ENCODE measurements around the gene LMBR1. TPM values are rescaled to one million over a fixed set of nuclear protein-coding genes. Genes with fewer than 3 reads are reported as not detected.

The LMBR1 gene
- polyA plus RNA-seq, 3 donors from 2014 or later = 20.2 to 34.3 (median 23.3) TPM

DNA sequence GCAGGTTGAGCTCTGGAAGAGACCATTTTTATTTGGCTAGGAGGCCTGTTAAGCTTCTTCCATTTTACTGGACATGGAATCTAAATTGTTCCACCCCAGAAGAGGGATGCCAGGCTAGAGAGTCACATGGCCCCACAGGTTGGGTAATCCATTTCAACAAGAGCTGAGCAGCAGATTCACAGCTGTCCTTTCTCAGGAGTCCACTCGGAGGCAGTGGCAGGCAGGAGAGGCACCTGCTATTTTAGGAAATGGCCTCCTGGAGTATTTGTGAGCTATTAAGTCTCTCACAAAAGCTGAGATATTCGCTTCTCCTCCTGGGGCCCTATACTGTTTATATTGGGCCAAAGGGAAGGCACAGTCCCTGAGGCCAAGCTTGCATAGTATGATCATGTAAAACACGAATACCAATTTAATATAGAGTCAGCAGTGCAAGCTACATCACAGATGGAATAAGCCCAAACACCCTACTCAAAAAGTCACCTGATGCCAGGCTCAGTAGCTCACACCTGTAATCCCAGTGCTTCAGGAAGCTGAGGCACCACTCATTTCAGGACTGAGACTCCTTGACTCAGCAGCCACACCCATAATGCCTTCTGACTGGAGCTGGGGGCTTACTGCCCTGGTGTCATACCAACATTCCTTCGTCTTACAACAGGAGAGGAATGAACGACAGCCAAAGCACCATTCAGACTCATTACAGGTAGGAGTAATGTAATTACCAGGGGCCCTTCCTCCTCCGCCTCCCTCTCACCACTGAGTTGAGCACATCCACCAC lies 124.1 kb downstream of the LMBR1 start:
- Mint-ChIP-seq H3K4me3 (no peak overlapping the region), H3K27me3 (ENCODE audit: low read depth in 3 of 3) (peaks cover 0 to 2% (median 0%) of the 10 kb centered on the region in 3 donors), H3K36me3 (no peaks in the 10 kb centered on the region), H3K27ac (no peak overlapping the region), H3K4me1 (peaks cover 3 to 15% of the 10 kb centered on the region in 2 donors), H3K9me3 (no peaks in the 10 kb centered on the region)
- DNase-seq = no peak

DNA sequence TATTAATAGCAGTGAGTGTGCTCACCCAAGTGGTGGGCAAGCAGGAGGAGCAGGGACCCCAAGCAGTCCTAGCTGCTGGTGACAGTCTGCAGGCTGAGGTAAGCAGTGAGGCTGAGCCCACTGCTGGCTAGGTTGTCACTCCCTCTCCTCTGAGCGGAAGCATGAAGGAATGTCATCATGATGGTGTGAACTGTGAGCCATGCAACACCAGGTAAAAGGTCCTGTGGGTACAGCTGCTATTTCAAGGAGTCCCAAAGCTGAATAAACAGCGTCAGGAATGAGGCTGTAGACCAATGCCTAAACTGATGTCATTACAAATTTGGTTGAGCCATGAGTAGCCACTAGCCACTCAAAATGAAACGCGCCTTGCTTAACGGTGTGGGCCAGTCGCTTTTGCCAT lies 126.3 kb downstream of the LMBR1 start:
- Mint-ChIP-seq H3K27ac (no peak overlapping the region), H3K9me3 (no peaks in the 10 kb centered on the region)

GRCh38 chr7:156765901-156766656 lies 126.9 kb downstream of the LMBR1 start:
- Mint-ChIP-seq H3K27ac (peak overlapping the region in 1 of 6 donors; percentile 71), H3K27me3 (ENCODE audit: low read depth in 3 of 3) (peaks cover 0 to 2% (median 0%) of the 10 kb centered on the region in 3 donors), H3K4me3 (no peak overlapping the region), H3K9me3 (no peaks in the 10 kb centered on the region), H3K36me3 (peaks cover 3 to 9% (median 5%) of the 10 kb centered on the region in 3 donors), H3K4me1 (peaks cover 0 to 2% of the 10 kb centered on the region in 2 donors)
- no peak for DNase-seq

More for the DNA sequence above, 126.3 kb downstream of the LMBR1 start:
- H3K36me3 Mint-ChIP-seq = peaks cover 3 to 8% (median 5%) of the 10 kb centered on the region in 3 donors
- peaks cover 0 to 6% of the 10 kb centered on the region in 2 donors for H3K4me1 Mint-ChIP-seq
- no peak for DNase-seq
- H3K4me3 Mint-ChIP-seq = no peak overlapping the region
- H3K27me3 Mint-ChIP-seq (ENCODE audit: low read depth in 3 of 3) = peaks cover 0 to 2% (median 0%) of the 10 kb centered on the region in 3 donors

- Mint-ChIP-seq H3K9me3 (peaks cover 0 to 4% (median under 1%) of the 10 kb centered on the region in 6 donors), H3K27me3 (ENCODE audit: low read depth in 3 of 3) (peaks cover 0 to 2% (median 0%) of the 10 kb centered on the region in 3 donors), H3K4me3 (no peak overlapping the region), H3K27ac (no peak overlapping the region), H3K4me1 (no peaks in the 10 kb centered on the region), H3K36me3 (peaks cover 16 to 20% (median 17%) of the 10 kb centered on the region in 3 donors)
- DNase-seq = no peak
These were observed 128.2 kb downstream of the LMBR1 start for GRCh38 chr7:156764766-156765165.

- Mint-ChIP-seq H3K27me3 (ENCODE audit: low read depth in 3 of 3) (peaks cover 0 to 2% (median 0%) of the 10 kb centered on the region in 3 donors), H3K27ac (no peak overlapping the region), H3K9me3 (peaks cover 0 to 7% (median 1%) of the 10 kb centered on the region in 6 donors), H3K4me1 (no peaks in the 10 kb centered on the region), H3K36me3 (peaks cover 20 to 24% (median 22%) of the 10 kb centered on the region in 3 donors), H3K4me3 (no peak overlapping the region)
- no peak for DNase-seq
These were observed 128.8 kb downstream of the LMBR1 start for GRCh38 chr7:156764016-156764669.

GRCh38 chr7:156759579-156760202 lies 133.3 kb downstream of the LMBR1 start:
- H3K27me3 Mint-ChIP-seq (ENCODE audit: low read depth in 3 of 3) = no peaks in the 10 kb centered on the region
- H3K9me3 Mint-ChIP-seq = peaks cover 0 to 7% (median 1%) of the 10 kb centered on the region in 6 donors
- no peak overlapping the region for H3K4me3 Mint-ChIP-seq
- H3K36me3 Mint-ChIP-seq = peaks cover 28 to 47% (median 30%) of the 10 kb centered on the region in 3 donors
- H3K27ac Mint-ChIP-seq = no peak overlapping the region
- H3K4me1 Mint-ChIP-seq = no peaks in the 10 kb centered on the region
- DNase-seq = no peak

DNA sequence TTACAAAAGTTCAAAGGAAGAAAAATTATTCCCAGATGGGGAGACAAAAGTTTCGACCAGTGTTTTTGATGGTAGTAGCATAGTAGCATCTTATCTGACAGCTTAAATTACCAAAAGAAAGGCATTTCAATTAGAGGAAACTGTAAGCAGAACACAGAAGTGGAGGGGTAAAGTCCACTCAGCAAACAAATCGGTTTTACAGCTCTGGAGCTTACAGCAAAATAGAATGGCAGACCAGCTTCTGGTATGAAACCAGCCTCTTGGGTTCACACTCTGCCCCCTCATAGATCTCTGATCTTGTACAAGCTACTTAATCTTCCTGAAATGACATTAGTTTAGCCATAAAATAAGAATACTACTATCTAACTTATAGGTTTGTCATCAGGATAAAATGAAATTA lies 133.8 kb downstream of the LMBR1 start:
- no peak for DNase-seq
- H3K27ac Mint-ChIP-seq = no peak overlapping the region
- H3K4me1 Mint-ChIP-seq = no peaks in the 10 kb centered on the region
- peaks cover 28 to 48% (median 30%) of the 10 kb centered on the region in 3 donors for H3K36me3 Mint-ChIP-seq
- peaks cover 0 to 7% (median 1%) of the 10 kb centered on the region in 6 donors for H3K9me3 Mint-ChIP-seq
- no peak overlapping the region for H3K4me3 Mint-ChIP-seq
- H3K27me3 Mint-ChIP-seq (ENCODE audit: low read depth in 3 of 3) = no peaks in the 10 kb centered on the region

GRCh38 chr7:156754201-156754600 lies 138.8 kb downstream of the LMBR1 start:
- Mint-ChIP-seq H3K4me1 (no peaks in the 10 kb centered on the region), H3K27ac (no peak overlapping the region), H3K36me3 (peaks cover 11 to 32% (median 13%) of the 10 kb centered on the region in 3 donors), H3K9me3 (no peaks in the 10 kb centered on the region), H3K27me3 (ENCODE audit: low read depth in 3 of 3) (no peaks in the 10 kb centered on the region), H3K4me3 (no peak overlapping the region)
- DNase-seq = no peak

DNA sequence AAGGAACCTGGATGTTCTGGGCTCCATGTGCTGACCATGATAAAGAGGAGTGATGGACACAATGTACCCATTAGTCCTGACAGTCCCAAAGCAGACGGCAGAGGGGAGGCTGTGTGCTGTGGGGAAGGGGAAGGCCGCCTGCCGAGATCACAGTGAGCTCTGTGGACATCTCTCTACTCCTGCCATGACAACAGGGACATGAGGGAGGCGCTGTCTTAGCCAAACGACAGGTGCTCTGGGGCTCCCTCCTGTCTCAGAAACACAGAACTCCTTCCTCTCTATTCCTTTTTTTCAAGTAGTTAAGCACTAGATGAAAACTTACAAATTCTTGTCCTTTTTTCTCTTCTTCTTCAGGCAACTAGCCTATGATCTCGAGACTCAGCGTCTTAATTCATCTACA lies 139.4 kb downstream of the LMBR1 start:
- Mint-ChIP-seq H3K36me3 (peaks cover 6 to 26% (median 7%) of the 10 kb centered on the region in 3 donors), H3K27ac (peak overlapping the region in 1 of 6 donors; percentile 46), H3K9me3 (no peaks in the 10 kb centered on the region), H3K27me3 (ENCODE audit: low read depth in 3 of 3) (no peaks in the 10 kb centered on the region), H3K4me3 (no peak overlapping the region), H3K4me1 (no peaks in the 10 kb centered on the region)
- DNase-seq = no peak

DNA sequence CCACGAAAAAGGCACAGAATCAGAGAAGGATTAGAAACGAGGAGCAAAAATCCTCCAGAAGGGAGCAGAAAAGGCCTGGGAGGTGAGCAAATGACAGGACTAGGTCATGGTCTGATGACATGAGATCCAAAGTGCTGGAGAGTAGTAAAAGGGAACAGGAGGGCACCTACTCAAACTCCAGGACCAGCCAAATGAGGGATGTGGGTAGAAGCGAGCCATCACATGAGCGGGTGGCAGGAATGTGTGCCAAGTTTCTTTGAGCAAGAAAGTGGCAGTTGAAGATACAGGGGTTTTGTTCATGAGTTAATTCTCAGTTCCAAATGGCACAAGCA lies 139.8 kb downstream of the LMBR1 start:
- no peak overlapping the region for H3K27ac Mint-ChIP-seq
- no peak for DNase-seq
- peaks cover 3 to 23% (median 4%) of the 10 kb centered on the region in 3 donors for H3K36me3 Mint-ChIP-seq
- no peaks in the 10 kb centered on the region for H3K9me3 Mint-ChIP-seq
- H3K27me3 Mint-ChIP-seq (ENCODE audit: low read depth in 3 of 3) = no peaks in the 10 kb centered on the region
- H3K4me1 Mint-ChIP-seq = no peaks in the 10 kb centered on the region
- no peak overlapping the region for H3K4me3 Mint-ChIP-seq

DNA sequence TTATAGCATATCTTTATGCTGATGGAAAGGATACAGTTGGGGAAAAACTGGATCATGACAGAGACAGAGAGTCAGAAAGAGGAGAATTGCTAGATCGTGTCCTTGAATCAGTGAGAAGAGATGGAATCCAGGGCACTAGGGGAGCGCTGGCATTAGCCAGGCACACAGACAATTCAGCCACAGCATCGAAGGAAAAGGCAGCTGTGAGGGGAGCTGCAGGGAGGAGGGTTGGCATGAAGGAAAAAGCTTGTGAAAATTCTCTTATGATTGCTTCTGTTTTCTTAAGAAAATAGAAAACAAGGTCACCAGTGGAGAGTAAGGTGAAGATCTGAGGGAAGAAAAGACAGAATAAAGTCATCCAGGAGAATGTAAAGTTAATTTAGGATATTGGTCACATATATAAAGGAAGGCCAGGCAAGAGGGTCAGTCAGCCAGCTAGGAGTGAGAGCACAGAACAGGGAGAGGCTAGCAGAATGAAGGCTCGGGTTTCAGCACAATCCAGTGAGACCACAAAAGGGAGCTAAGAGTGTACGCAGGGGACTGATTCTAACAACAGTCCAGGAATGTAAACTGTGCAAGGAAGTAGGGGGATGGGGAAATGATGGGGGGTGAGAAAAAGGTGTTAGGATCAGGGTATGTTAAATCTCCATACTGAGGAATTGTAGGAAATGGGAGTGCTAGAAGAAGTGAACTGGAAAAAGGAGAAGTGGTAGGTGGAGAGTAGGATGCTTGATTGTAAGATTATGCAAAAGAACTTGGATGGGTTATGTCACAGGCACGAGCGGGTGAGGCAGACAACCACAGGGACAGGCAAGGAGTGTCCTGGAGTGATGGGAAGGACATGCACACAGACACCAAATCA lies 140.4 kb downstream of the LMBR1 start:
- no peaks in the 10 kb centered on the region for H3K9me3 Mint-ChIP-seq
- DNase-seq = no peak
- H3K36me3 Mint-ChIP-seq = peaks cover 3 to 19% (median 4%) of the 10 kb centered on the region in 3 donors
- no peaks in the 10 kb centered on the region for H3K27me3 Mint-ChIP-seq (ENCODE audit: low read depth in 3 of 3)
- no peak overlapping the region for H3K27ac Mint-ChIP-seq
- no peak overlapping the region for H3K4me3 Mint-ChIP-seq
- H3K4me1 Mint-ChIP-seq = no peaks in the 10 kb centered on the region

GRCh38 chr7:156751319-156751718 lies 141.7 kb downstream of the LMBR1 start:
- Mint-ChIP-seq H3K27me3 (ENCODE audit: low read depth in 3 of 3) (no peaks in the 10 kb centered on the region), H3K4me1 (no peaks in the 10 kb centered on the region), H3K9me3 (no peaks in the 10 kb centered on the region), H3K36me3 (peaks cover 3 to 17% (median 4%) of the 10 kb centered on the region in 3 donors), H3K4me3 (no peak overlapping the region), H3K27ac (no peak overlapping the region)
- no peak for DNase-seq

DNA sequence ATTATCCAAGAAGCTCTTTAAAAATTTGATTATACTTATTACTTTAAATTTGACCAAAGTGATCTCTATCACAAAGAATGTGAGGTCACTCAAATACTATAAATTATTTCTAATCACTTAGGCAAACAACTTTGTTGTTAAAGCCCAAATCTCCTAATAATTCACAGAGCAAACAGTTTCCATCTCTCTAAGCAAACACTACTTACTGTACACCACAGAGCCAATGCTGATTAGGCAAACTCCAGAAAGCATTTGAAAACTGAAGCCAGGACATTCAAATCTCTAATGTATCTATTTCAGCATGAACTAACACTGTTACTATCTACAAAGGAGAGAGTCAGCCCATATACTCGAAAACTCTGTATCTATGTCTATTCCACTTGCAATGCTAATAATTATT lies 145.3 kb downstream of the LMBR1 start:
- H3K27ac Mint-ChIP-seq = no peak overlapping the region
- no peaks in the 10 kb centered on the region for H3K4me1 Mint-ChIP-seq

More for the DNA sequence above, 145.3 kb downstream of the LMBR1 start:
- H3K4me3 Mint-ChIP-seq = no peak overlapping the region
- no peaks in the 10 kb centered on the region for H3K27me3 Mint-ChIP-seq (ENCODE audit: low read depth in 3 of 3)
- H3K36me3 Mint-ChIP-seq = peaks cover 4 to 14% (median 14%) of the 10 kb centered on the region in 3 donors
- no peak for DNase-seq
- no peaks in the 10 kb centered on the region for H3K9me3 Mint-ChIP-seq

All from immature natural killer cell (primary cell).